ENCODE results near the gene ALKBH6. TPM values are rescaled to one million over a fixed set of nuclear protein-coding genes. Genes with fewer than 3 reads are reported as not detected.

Gene ALKBH6
- total and polyA plus RNA-seq, 2 of the 8 experiments (the other 6 are each of a cell fraction or from before 2014, with no cell fraction given) = 19.2 to 33.3 TPM

- no peak overlapping the region for H4K8ac ChIP-seq (ENCODE audit: extremely low read depth, insufficient read depth, low read length)
- 0 out of 7 replicates have a peak, but pooled peaks cover 0 to 5% (median 0%) of the 10 kb centered on the region in 4 experiments for H3K27me3 ChIP-seq (replicated peaks in 1 of 4; ENCODE audit: control insufficient read depth in 3 of 4, extremely low read depth in 1 of 4, insufficient read depth in 3 of 4, low read length in 3 of 4)
- no peak overlapping the region for H3K4me3 ChIP-seq (ENCODE audit: extremely low read depth in 1 of 4, insufficient read depth in 2 of 4, low read depth in 3 of 4, low read length in 4 of 4)
- no peaks in the 10 kb centered on the region for H3K79me1 ChIP-seq (ENCODE audit: low read depth, low read length)
- no peak overlapping the region for H3K56ac ChIP-seq (replicated peaks; ENCODE audit: insufficient read length, low read depth, low read length)
- ChIA-PET CTCF (ENCODE audit: partially characterized antibody) (interaction anchor here (0.5 to 2.1 kb wide), 6 partner anchors 11 to 38 kb away, joined by 3 to 11 read pairs (median 4); no protein-coding TSS in a partner anchor), POLR2A (ENCODE audit: partially characterized antibody) (no interaction called here)
- no peak overlapping the region for H2BK12ac ChIP-seq (ENCODE audit: low read depth, low read length)
- H3K4me2 ChIP-seq (ENCODE audit: insufficient read depth in 1 of 2, low read depth in 2 of 2, low read length in 2 of 2) = no peak overlapping the region
- no peak overlapping the region for H3K14ac ChIP-seq (ENCODE audit: insufficient read length)
- H3K4ac ChIP-seq (replicated peaks; ENCODE audit: insufficient read length, low read depth, low read length) = no peak overlapping the region
- no peak overlapping the region for H3K27ac ChIP-seq (ENCODE audit: low read depth, low read length)
- no peak overlapping the region for H3K23ac ChIP-seq (ENCODE audit: insufficient read length)
- FAIRE-seq = no peak
- no peak overlapping the region for H3K18ac ChIP-seq (ENCODE audit: extremely low read depth, low read length)
- no peaks in the 10 kb centered on the region for H3K9me3 ChIP-seq (ENCODE audit: insufficient read depth in 2 of 2, low read depth in 1 of 2, low read length in 1 of 2)
- no peak overlapping the region for H2BK20ac ChIP-seq (ENCODE audit: low read length)
- H2AK5ac ChIP-seq (ENCODE audit: low read depth, low read length) = no peak overlapping the region
- no peak overlapping the region for H4K5ac ChIP-seq (ENCODE audit: insufficient read length, low read depth, low read length)
- H3K4me1 ChIP-seq (replicated peaks in 1 of 4; ENCODE audit: control insufficient read depth in 3 of 4, insufficient read depth in 4 of 4, low read length in 3 of 4) = no peaks in the 10 kb centered on the region
- no peak overlapping the region for H3K9ac ChIP-seq (replicated peaks in 1 of 4; ENCODE audit: extremely low read depth in 1 of 4, low read depth in 3 of 4, low read length in 3 of 4)
- H3K23me2 ChIP-seq (ENCODE audit: low read depth, low read length) = no peaks in the 10 kb centered on the region
- H4K20me1 ChIP-seq (replicated peaks in 1 of 2; ENCODE audit: control insufficient read depth in 1 of 2, insufficient read depth in 2 of 2, low read length in 2 of 2) = peaks cover 0 to 6% of the 10 kb centered on the region in 2 experiments
- WGBS, 2 experiments (ENCODE audit: extremely low coverage in 1 of 2, insufficient coverage in 1 of 2, insufficient read length in 1 of 2, insufficient replicate concordance in 2 of 2, low coverage in 1 of 2, low lambda C conversion rate in 2 of 2, missing lambda C conversion rate in 1 of 2) = 66% methylated on average over 3 of the region's 3 CpGs; no CpG with 5 or more reads in 1 of the 2 experiments
- TF ChIP-seq TCF12 (IDR thresholded peaks at IDR 0.05; ENCODE audit: low read depth, low read length) (no peak), CBX8 (IDR thresholded peaks at IDR 0.05; ENCODE audit: borderline replicate concordance, low read depth, low read length) (no peak), BACH1 (IDR thresholded peaks at IDR 0.05; ENCODE audit: low read length) (no peak), PHF8 (conservative IDR thresholded peaks at IDR 0.05; ENCODE audit: low read depth, low read length) (no peak), RAD21 (IDR thresholded peaks at IDR 0.05 in 1 of 2, conservative IDR thresholded peaks at IDR 0.05 in 1 of 2; ENCODE audit: low read depth in 2 of 2, low read length in 2 of 2) (no peak), JUN (IDR thresholded peaks at IDR 0.05; ENCODE audit: low read depth, low read length) (no peak), HDAC6 (IDR thresholded peaks at IDR 0.05; ENCODE audit: low read depth, low read length) (no peak), KDM4A (IDR thresholded peaks at IDR 0.05; ENCODE audit: low read depth, low read length, severe bottlenecking) (no peak), SIX5 (IDR thresholded peaks at IDR 0.05; ENCODE audit: low read depth, low read length) (no peak)
- TF ChIP-seq, protein P1, sequence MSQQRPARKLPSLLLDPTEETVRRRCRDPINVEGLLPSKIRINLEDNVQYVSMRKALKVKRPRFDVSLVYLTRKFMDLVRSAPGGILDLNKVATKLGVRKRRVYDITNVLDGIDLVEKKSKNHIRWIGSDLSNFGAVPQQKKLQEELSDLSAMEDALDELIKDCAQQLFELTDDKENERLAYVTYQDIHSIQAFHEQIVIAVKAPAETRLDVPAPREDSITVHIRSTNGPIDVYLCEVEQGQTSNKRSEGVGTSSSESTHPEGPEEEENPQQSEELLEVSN (IDR thresholded peaks at IDR 0.05) = no peak
- H4K91ac ChIP-seq (replicated peaks; ENCODE audit: insufficient read length, low read length) = no peak overlapping the region
- H2BK15ac ChIP-seq (ENCODE audit: low read length) = no peak overlapping the region
- no peak overlapping the region for H2BK5ac ChIP-seq (ENCODE audit: low read depth, low read length)
- no peak overlapping the region for H2AFZ ChIP-seq (ENCODE audit: low read length)
- H3K36me3 ChIP-seq (ENCODE audit: control insufficient read depth in 2 of 4, insufficient read depth in 4 of 4, low read length in 3 of 4) = no peaks in the 10 kb centered on the region
- no peak overlapping the region for H2BK120ac ChIP-seq (replicated peaks; ENCODE audit: low read depth, low read length)
- no peaks in the 10 kb centered on the region for H3K79me2 ChIP-seq (ENCODE audit: control insufficient read depth in 1 of 2, insufficient read depth in 2 of 2, low read length in 2 of 2)
- DNase-seq (ENCODE audit: low read depth in 1 of 2, low spot score in 2 of 2) = no peak
These were observed 47.2 kb downstream of the ALKBH6 start for GRCh38 chr19:35966771-35967170.
